Measurements from ENCODE around the gene ACAP3. TPM values are rescaled to one million over a fixed set of nuclear protein-coding genes. Genes with fewer than 3 reads are reported as not detected.

ACAP3 gene
- total and polyA plus RNA-seq, 4 donors, result 2.7 to 24.8 (median 15.0) TPM

- H3K27me3 ChIP-seq (ENCODE audit: control insufficient read depth in 4 of 4, insufficient read depth in 4 of 4, low read length in 3 of 4), result no peaks in the 10 kb centered on the region
- H3K4me3 ChIP-seq (ENCODE audit: low read depth in 1 of 3, low read length in 3 of 3), result no peak overlapping the region
- no peaks in the 10 kb centered on the region for H3K9me3 ChIP-seq (ENCODE audit: control insufficient read depth in 4 of 4, low read length in 3 of 4)
- no peak overlapping the region for H3K9ac ChIP-seq (ENCODE audit: low read depth in 1 of 2, low read length in 2 of 2)
- no peaks in the 10 kb centered on the region for H3K4me1 ChIP-seq (ENCODE audit: control insufficient read depth in 4 of 4, insufficient read depth in 4 of 4, low read length in 3 of 4)
- no peak for TF ChIP-seq YY1 (IDR thresholded peaks at IDR 0.05)
- no peak for TF ChIP-seq REST (IDR thresholded peaks at IDR 0.05)
- no peak for TF ChIP-seq SP1 (IDR thresholded peaks at IDR 0.05)
- TF ChIP-seq TAF1 (conservative IDR thresholded peaks at IDR 0.05), result no peak
- TF ChIP-seq, protein P1, sequence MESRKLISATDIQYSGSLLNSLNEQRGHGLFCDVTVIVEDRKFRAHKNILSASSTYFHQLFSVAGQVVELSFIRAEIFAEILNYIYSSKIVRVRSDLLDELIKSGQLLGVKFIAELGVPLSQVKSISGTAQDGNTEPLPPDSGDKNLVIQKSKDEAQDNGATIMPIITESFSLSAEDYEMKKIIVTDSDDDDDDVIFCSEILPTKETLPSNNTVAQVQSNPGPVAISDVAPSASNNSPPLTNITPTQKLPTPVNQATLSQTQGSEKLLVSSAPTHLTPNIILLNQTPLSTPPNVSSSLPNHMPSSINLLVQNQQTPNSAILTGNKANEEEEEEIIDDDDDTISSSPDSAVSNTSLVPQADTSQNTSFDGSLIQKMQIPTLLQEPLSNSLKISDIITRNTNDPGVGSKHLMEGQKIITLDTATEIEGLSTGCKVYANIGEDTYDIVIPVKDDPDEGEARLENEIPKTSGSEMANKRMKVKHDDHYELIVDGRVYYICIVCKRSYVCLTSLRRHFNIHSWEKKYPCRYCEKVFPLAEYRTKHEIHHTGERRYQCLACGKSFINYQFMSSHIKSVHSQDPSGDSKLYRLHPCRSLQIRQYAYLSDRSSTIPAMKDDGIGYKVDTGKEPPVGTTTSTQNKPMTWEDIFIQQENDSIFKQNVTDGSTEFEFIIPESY (IDR thresholded peaks at IDR 0.05), result no peak
- TF ChIP-seq FOXA1 (IDR thresholded peaks at IDR 0.05), result no peak
- no peak for TF ChIP-seq FOXA2 (IDR thresholded peaks at IDR 0.05)
- TF ChIP-seq NR2F2 (IDR thresholded peaks at IDR 0.05), result no peak
- no peak for TF ChIP-seq CTCF (IDR thresholded peaks at IDR 0.05; ENCODE audit: low read depth, low read length, missing input control)
- no peak for TF ChIP-seq EGR1 (IDR thresholded peaks at IDR 0.05; ENCODE audit: low read depth in 2 of 2)
- TF ChIP-seq JUND (IDR thresholded peaks at IDR 0.05), result no peak
- TF ChIP-seq HNF4A (conservative IDR thresholded peaks at IDR 0.05), result no peak
- no peak for TF ChIP-seq ATF3 (IDR thresholded peaks at IDR 0.05)
- no peak for TF ChIP-seq GABPA (IDR thresholded peaks at IDR 0.05 in 1 of 2, conservative IDR thresholded peaks at IDR 0.05 in 1 of 2)
- no peak for TF ChIP-seq HNF4G (IDR thresholded peaks at IDR 0.05)
- TF ChIP-seq RAD21 (IDR thresholded peaks at IDR 0.05), result no peak
- no peak for TF ChIP-seq MAX (IDR thresholded peaks at IDR 0.05)
- no peak for DNase-seq (ENCODE audit: low spot score)
- no peak overlapping the region for H3K27ac ChIP-seq (ENCODE audit: low read depth in 1 of 2, low read length in 2 of 2)
- WGBS, result 95% methylated on average over 50 of the region's 50 CpGs
- peaks cover 13 to 30% (median 16%) of the 10 kb centered on the region in 4 donors for H3K36me3 ChIP-seq (ENCODE audit: control insufficient read depth in 4 of 4, insufficient read depth in 3 of 4, low read depth in 1 of 4, low read length in 3 of 4)
Observed at GRCh38 chr1:1253972-1254666, 53.6 kb downstream of the ACAP3 start.

All from liver (tissue), 9 donors.